WERI-Rb-1 (cell line): ENCODE results near the gene C9orf152.

Source experiments
- DNase-seq: peaks from one replicate; pipeline ENCODE4 v3.0.0-alpha.2; 2020
- H3K27ac ChIP-seq: fragments of 250-450 bp; sonication (Bioruptor Pico); 2 replicates; pipeline ENCODE4 v1.5.1; 2020; ENCODE audit warnings: mild to moderate bottlenecking, moderate library complexity
- H3K27me3 ChIP-seq: fragments of 250-450 bp; sonication (Bioruptor Pico); 2 replicates; pipeline ENCODE4 v1.5.1; 2021; ENCODE audit warnings: mild to moderate bottlenecking, low read depth, moderate library complexity; ENCODE audit not compliant: insufficient read depth, severe bottlenecking
- H3K36me3 ChIP-seq: fragments of 250-450 bp; sonication (Bioruptor Pico); 2 replicates; pipeline ENCODE4 v1.5.1; 2020; ENCODE audit warnings: mild to moderate bottlenecking, moderate library complexity
- H3K4me3 ChIP-seq: 2 replicates; pipeline ENCODE4 v1.5.1; 2011; ENCODE audit warnings: low read depth, mild to moderate bottlenecking, control low read depth, low read length
- H3K9me3 ChIP-seq: fragments of 250-450 bp; sonication (Bioruptor Pico); 2 replicates; pipeline ENCODE4 v1.5.1; 2021; ENCODE audit warnings: mild to moderate bottlenecking, moderate library complexity; ENCODE audit not compliant: severe bottlenecking
- CTCF ChIP-seq: IDR thresholded peaks from 2 replicates; pipeline ENCODE4 v1.5.1; 2011; ENCODE audit warnings: low read depth, mild to moderate bottlenecking, control low read depth, inconsistent platforms, low read length

The C9orf152 gene

DNA sequence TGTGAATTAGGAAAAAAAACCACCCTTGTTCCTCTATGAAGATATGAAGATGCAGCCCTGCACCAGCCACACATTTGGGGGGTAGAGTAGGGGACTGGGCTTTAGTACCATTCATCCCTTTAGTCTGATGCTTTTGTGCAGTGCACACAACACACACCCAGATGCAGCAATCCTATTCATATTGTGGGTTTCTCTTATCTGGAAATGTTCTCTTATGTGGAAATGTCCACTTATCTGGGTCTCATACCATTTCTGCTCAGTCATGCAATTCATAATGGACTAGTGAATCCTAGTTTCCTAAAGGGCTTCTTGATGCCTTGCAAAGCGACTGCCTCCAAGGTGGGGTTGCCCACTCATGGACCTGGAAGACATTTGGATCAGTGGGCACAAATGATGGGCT is 47.8 kb downstream of the C9orf152 start:
- TF ChIP-seq CTCF, result no peak
- Histone ChIP-seq H3K4me3 (no peak overlapping the region), H3K27me3 (no peaks in the 10 kb centered on the region), H3K9me3 (no peaks in the 10 kb centered on the region), H3K36me3 (no peaks in the 10 kb centered on the region), H3K27ac (no peak overlapping the region)
- DNase-seq, result no peak

GRCh38 chr9:110157823-110158664 is 49.9 kb downstream of the C9orf152 start:
- no peaks in the 10 kb centered on the region for H3K9me3 ChIP-seq
- no peak overlapping the region for H3K27ac ChIP-seq
- H3K36me3 ChIP-seq, result no peaks in the 10 kb centered on the region
- TF ChIP-seq CTCF, result no peak
- no peak overlapping the region for H3K4me3 ChIP-seq
- DNase-seq, result no peak
- H3K27me3 ChIP-seq, result no peaks in the 10 kb centered on the region

DNA sequence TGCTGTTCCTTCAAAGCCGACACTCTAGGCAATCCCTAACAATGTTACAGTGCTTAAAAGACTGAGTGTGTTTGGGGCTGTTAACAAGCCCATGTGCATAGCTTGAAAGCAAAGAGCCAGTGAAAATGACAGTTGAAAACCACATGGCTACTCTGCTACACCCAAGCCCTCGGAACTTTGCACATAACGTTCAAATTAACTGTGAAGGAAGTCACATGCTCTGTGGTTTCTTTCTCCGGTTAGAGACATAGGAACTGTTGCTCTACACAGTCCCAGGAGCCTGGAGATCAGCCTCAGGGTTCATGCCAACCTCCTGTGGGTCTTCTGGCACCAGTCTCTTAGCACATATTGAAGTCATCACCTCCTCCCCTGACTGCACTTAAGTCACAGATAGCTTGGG is 51.1 kb downstream of the C9orf152 start:
- H3K36me3 ChIP-seq, result no peaks in the 10 kb centered on the region
- no peak overlapping the region for H3K27ac ChIP-seq
- no peak for DNase-seq
- H3K4me3 ChIP-seq, result no peak overlapping the region
- H3K27me3 ChIP-seq, result no peaks in the 10 kb centered on the region
- H3K9me3 ChIP-seq, result no peaks in the 10 kb centered on the region
- TF ChIP-seq CTCF, result no peak

DNA sequence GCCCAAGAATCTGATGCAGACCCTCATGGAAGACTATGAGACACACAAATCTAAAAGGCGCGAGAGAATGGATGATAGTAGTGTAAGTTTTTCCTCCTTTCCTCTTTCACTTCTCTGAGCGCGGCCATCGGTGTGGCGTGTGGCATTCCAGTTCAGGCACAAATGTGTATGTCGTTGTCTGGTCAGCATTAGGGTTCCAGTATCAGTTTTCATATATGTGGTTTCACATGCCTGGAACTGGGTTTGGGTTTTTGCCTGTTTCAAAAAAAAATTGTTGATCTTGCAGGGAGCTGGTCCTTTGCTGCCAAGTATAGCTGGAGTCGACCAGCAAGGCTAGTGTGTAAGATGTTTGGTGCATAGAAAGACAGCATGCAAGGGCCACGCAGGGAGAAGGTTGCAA is 51.5 kb downstream of the C9orf152 start:
- H3K27ac ChIP-seq, result no peak overlapping the region
- no peak for DNase-seq
- no peaks in the 10 kb centered on the region for H3K36me3 ChIP-seq
- no peaks in the 10 kb centered on the region for H3K9me3 ChIP-seq
- TF ChIP-seq CTCF, result no peak
- no peak overlapping the region for H3K4me3 ChIP-seq
- no peaks in the 10 kb centered on the region for H3K27me3 ChIP-seq

DNA sequence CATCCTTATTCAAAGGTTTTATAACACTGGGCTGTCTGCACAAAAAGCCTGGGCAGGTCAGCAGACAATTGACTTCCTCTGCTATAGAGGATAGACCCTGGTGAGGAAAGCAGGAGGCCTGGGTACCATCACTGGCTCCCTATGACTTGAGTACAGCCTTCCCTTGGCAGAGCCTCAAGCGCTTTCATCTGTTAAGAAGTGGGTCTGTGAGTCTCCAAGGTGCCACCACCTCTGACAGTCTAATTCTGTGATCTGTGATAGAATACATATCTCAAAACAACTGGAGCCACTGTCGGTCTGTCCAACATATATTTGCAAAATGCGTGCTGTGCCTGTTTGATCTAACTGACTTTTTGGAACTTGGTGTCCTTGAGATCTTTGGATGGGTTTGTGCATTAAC is 52.2 kb downstream of the C9orf152 start:
- no peak for TF ChIP-seq CTCF
- H3K27me3 ChIP-seq, result no peaks in the 10 kb centered on the region
- no peak overlapping the region for H3K4me3 ChIP-seq
- H3K36me3 ChIP-seq, result no peaks in the 10 kb centered on the region
- H3K27ac ChIP-seq, result no peak overlapping the region
- H3K9me3 ChIP-seq, result no peaks in the 10 kb centered on the region
- DNase-seq, result no peak

- no peak for DNase-seq
- Histone ChIP-seq H3K27ac (no peak overlapping the region), H3K27me3 (no peaks in the 10 kb centered on the region), H3K9me3 (no peaks in the 10 kb centered on the region), H3K4me3 (no peak overlapping the region), H3K36me3 (no peaks in the 10 kb centered on the region)
- no peak for TF ChIP-seq CTCF
Measured at GRCh38 chr9:110153431-110153830, 54.5 kb downstream of the C9orf152 start.
